K562 (cell line): ENCODE results near the gene ZNF584. TPM values are rescaled to one million over a fixed set of nuclear protein-coding genes. Genes with fewer than 3 reads are reported as not detected.
A peak's percentile ranks its signal among the peaks of the same experiment; 100 is the strongest.

ENCODE experiments used
- ATAC-seq: fragments of 200-7000 bp; cut with Tn5 transposase; 3 replicates; pipeline ENCODE4 v1.9.1; 2020; ENCODE audit warnings: moderate library complexity
- BruUV-seq: library from RNA; stranded (reverse); fragments of 400-500 nt; replicated peaks from 2 replicates; lab custom pipeline; 2021; lab: Mats Ljungman, UMichigan
- CTCF ChIA-PET: fragments of 300-600 bp; formaldehyde crosslinking; extraction: SDS; loops from one replicate; lab custom pipeline; 2021; ENCODE audit warnings: low intra/inter-chr PET ratio; lab: Yijun Ruan, JAX
- POLR2A ChIA-PET: fragments of 300-600, 350-650 bp; sonication (Branson Sonifier 250); formaldehyde crosslinking; extraction: SDS; loops from one replicate; lab custom pipeline; 2021; ENCODE audit warnings: antibody characterized with exemption, inconsistent platforms; lab: Yijun Ruan, JAX
- DNase-seq, 4 experiments: peaks; one replicate each; pipeline versions ENCODE4 v3.0.0 to v3.0.0-alpha.2; 2011 to 2018; ENCODE audit warnings: low spot score in 3 of 4, mixed read lengths in 3 of 4; ENCODE audit errors: extremely low read depth in 1 of 4
- FAIRE-seq: peaks from 2 replicates; lab custom pipeline; 2011; peaks lifted over from hg19 to GRCh38; lab: Jason Lieb, UNC
- H2AFZ ChIP-seq: 2 replicates; pipeline ENCODE4 v1.6.0; 2011; ENCODE audit warnings: low read depth, low read length, control low read depth, inconsistent platforms
- H3K27ac ChIP-seq: fragments of 200-600 bp; 3 replicates; pipeline ENCODE4 v1.8.0; 2011; ENCODE audit warnings: low read depth, mild to moderate bottlenecking, control low read depth, inconsistent platforms, low read length, moderate library complexity, mixed read lengths; ENCODE audit errors: extremely low read depth
- H3K27me3 ChIP-seq, 2 experiments: fragments of 300-600 bp in 1 of 2; 2 replicates in 1 of 2; 3 replicates in 1 of 2; pipeline versions ENCODE4 v1.6.0 to v1.8.0; 2011; ENCODE audit warnings: inconsistent platforms in 2 of 2, low read length in 2 of 2, mild to moderate bottlenecking in 1 of 2, mixed read lengths in 1 of 2, moderate library complexity in 1 of 2; ENCODE audit not compliant: control insufficient read depth in 2 of 2, insufficient read depth in 2 of 2
- H3K36me3 ChIP-seq: fragments of 300-600 bp; 3 replicates; pipeline ENCODE4 v1.8.0; 2011; ENCODE audit warnings: mild to moderate bottlenecking, low read length, inconsistent platforms; ENCODE audit not compliant: control insufficient read depth, insufficient read depth
- H3K4me1 ChIP-seq, 2 experiments: fragments of 200-600 bp in 1 of 2; replicated peaks in 1 of 2; 2 replicates in 1 of 2; 3 replicates in 1 of 2; pipeline versions ENCODE4 v1.5.1 to v1.8.0; 2011; ENCODE audit warnings: inconsistent platforms in 2 of 2, low read length in 2 of 2, mild to moderate bottlenecking in 1 of 2, mixed read lengths in 1 of 2, moderate library complexity in 1 of 2; ENCODE audit not compliant: control insufficient read depth in 2 of 2, insufficient read depth in 2 of 2
- H3K4me2 ChIP-seq: 2 replicates; pipeline ENCODE4 v1.6.1; 2011; ENCODE audit warnings: low read length, control low read depth, inconsistent platforms, mixed read lengths; ENCODE audit not compliant: insufficient read depth
- H3K4me3 ChIP-seq: fragments of 200-600 bp; sonication (generic), shearing (Covaris generic); 2 replicates; pipeline ENCODE4 v1.5.1; 2016; ENCODE audit warnings: control low read depth, inconsistent platforms
- H3K79me2 ChIP-seq: fragments of 200-600 bp; 3 replicates; pipeline ENCODE4 v1.8.0; 2011; ENCODE audit warnings: low read length, inconsistent platforms; ENCODE audit not compliant: control insufficient read depth, insufficient read depth
- H3K9ac ChIP-seq, 2 experiments: 2 replicates each; pipeline versions ENCODE4 v1.6.0 to v1.6.1; 2011; ENCODE audit warnings: low read depth in 2 of 2, low read length in 2 of 2, control low read depth in 1 of 2, inconsistent platforms in 1 of 2, mild to moderate bottlenecking in 1 of 2, mixed read lengths in 1 of 2; ENCODE audit not compliant: insufficient read depth in 1 of 2
- H3K9me1 ChIP-seq: one replicate; pipeline ENCODE4 v1.6.0; 2011; ENCODE audit warnings: inconsistent platforms, mild to moderate bottlenecking, low read length, moderate library complexity; ENCODE audit not compliant: control insufficient read depth, insufficient read depth
- H3K9me3 ChIP-seq: replicated peaks from 2 replicates; pipeline ENCODE4 v1.5.1; 2011; ENCODE audit warnings: low read depth, low read length, inconsistent platforms; ENCODE audit not compliant: control insufficient read depth, insufficient read depth
- H4K20me1 ChIP-seq: replicated peaks from 2 replicates; pipeline ENCODE4 v1.6.1; 2011; ENCODE audit warnings: low read length, inconsistent platforms, mixed read lengths; ENCODE audit not compliant: control insufficient read depth, insufficient read depth
- ADNP ChIP-seq: fragments of 200-800 bp; sonication (Bioruptor generic); IDR thresholded peaks from 2 replicates; pipeline ENCODE4 v1.6.1; 2016; ENCODE audit warnings: missing genetic modification characterization, missing compliant biosample characterization
- C11orf30 ChIP-seq: fragments of 450-650 bp; IDR thresholded peaks from 2 replicates; pipeline ENCODE4 v1.6.1; 2016; ENCODE audit warnings: low read depth, mild to moderate bottlenecking
- CBFB ChIP-seq: sonication (generic); formaldehyde crosslinking; IDR thresholded peaks from 2 replicates; pipeline ENCODE4 v1.4.0; 2020; ENCODE audit warnings: mild to moderate bottlenecking, missing genetic modification reagents
- EZH2 ChIP-seq: IDR thresholded peaks from 2 replicates; pipeline ENCODE4 v1.6.1; 2012; ENCODE audit warnings: low read depth, mild to moderate bottlenecking, inconsistent platforms, low read length, borderline replicate concordance
- GABPA ChIP-seq: fragments of 200-800 bp; sonication (Bioruptor generic); conservative IDR thresholded peaks from 2 replicates; pipeline ENCODE4 v1.6.1; 2016; ENCODE audit warnings: low read depth, missing genetic modification characterization, missing compliant biosample characterization
- HLTF ChIP-seq: fragments of 450-650 bp; IDR thresholded peaks from 2 replicates; pipeline ENCODE4 v1.6.1; 2016
- KLF6 ChIP-seq: fragments of 250-450 bp; sonication (Bioruptor Pico); IDR thresholded peaks from 2 replicates; pipeline ENCODE4 v1.4.0; 2020; ENCODE audit warnings: mild to moderate bottlenecking, moderate library complexity, borderline replicate concordance
- NR0B1 ChIP-seq: fragments of 450-650 bp; IDR thresholded peaks from one replicate; pipeline ENCODE4 v1.6.1; 2018; ENCODE audit warnings: mild to moderate bottlenecking, moderate library complexity; ENCODE audit not compliant: partially characterized antibody
- SRSF7 ChIP-seq: fragments of 200-400 bp; formaldehyde crosslinking; optimal IDR thresholded peaks from 2 replicates; pipeline ENCODE3; 2017; ENCODE audit warnings: mild to moderate bottlenecking, low read depth, low read length
- STAT6 ChIP-seq: sonication (generic); formaldehyde crosslinking; IDR thresholded peaks from 2 replicates; pipeline ENCODE4 v1.8.1; 2023; ENCODE audit warnings: mild to moderate bottlenecking, missing genetic modification reagents
- TAF15 ChIP-seq: fragments of 200-400 bp; formaldehyde crosslinking; IDR thresholded peaks from 2 replicates; pipeline ENCODE4 v1.6.1; 2017; ENCODE audit warnings: mild to moderate bottlenecking, low read depth, low read length, moderate library complexity
- TEAD4 ChIP-seq, 2 experiments: sonication (generic) in 1 of 2; formaldehyde crosslinking in 1 of 2; IDR thresholded peaks; 2 replicates each; pipeline versions ENCODE4 v1.6.1 to v1.8.0; 2012 to 2022; ENCODE audit warnings: borderline replicate concordance in 1 of 2, inconsistent platforms in 1 of 2, low read length in 1 of 2, mild to moderate bottlenecking in 1 of 2, missing genetic modification reagents in 1 of 2
- TGIF2 ChIP-seq: sonication (generic); formaldehyde crosslinking; IDR thresholded peaks from 2 replicates; pipeline ENCODE4 v1.8.1; 2022; ENCODE audit warnings: mild to moderate bottlenecking, missing genetic modification reagents, moderate library complexity
- THRAP3 ChIP-seq: fragments of 450-650 bp; IDR thresholded peaks from 2 replicates; pipeline ENCODE4 v1.6.1; 2016; ENCODE audit warnings: mild to moderate bottlenecking, inconsistent platforms, borderline replicate concordance
- ZC3H8 ChIP-seq: fragments of 450-650 bp; IDR thresholded peaks from 2 replicates; pipeline ENCODE4 v1.6.1; 2017
- ZEB2 ChIP-seq: fragments of 450-650 bp; IDR thresholded peaks from 2 replicates; pipeline ENCODE4 v1.6.1; 2016
- ZNF3 ChIP-seq: fragments of 250-450 bp; sonication (Bioruptor Pico); IDR thresholded peaks from 2 replicates; pipeline ENCODE4 v1.5.0; 2021; ENCODE audit warnings: mild to moderate bottlenecking, moderate library complexity
- ZNF398 ChIP-seq: fragments of 250-450 bp; sonication (Bioruptor Pico); IDR thresholded peaks from 2 replicates; pipeline ENCODE4 v1.8.0; 2021; ENCODE audit warnings: moderate library complexity, mild to moderate bottlenecking, inconsistent platforms
- WGBS: fragments of 100-300 bp; shearing (Covaris generic); methylation state at CpG from one replicate; pipeline ENCODE4 v1.1.6; 2016; ENCODE audit warnings: low coverage, mixed read lengths; ENCODE audit not compliant: insufficient coverage; ENCODE audit errors: missing lambda C conversion rate; 5-methylcytosine and 5-hydroxymethylcytosine counted together
- in situ Hi-C: fragments of 300-500 bp; cut with MboI; formaldehyde crosslinking; loops from 4 replicates; pipeline ENCODE4 v1.15.0; 2018; ENCODE audit warnings: inconsistent platforms, mixed read lengths
- intact Hi-C: fragments of 100-400 bp; cut with micrococcal nuclease; formaldehyde crosslinking; loops from 2 replicates; pipeline ENCODE4 v1.14.2; 2022
- polyA plus RNA-seq, 8 experiments: library from polyadenylated mRNA; depleted of rRNA in 4 of 8; stranded (reverse) in 5 of 8; unstranded in 3 of 8; fragments of >200 nt; fragmentation: Nextera tagmentation in 2 of 8; fragmentation: Illumina TruSeq in 1 of 8; extraction: Ambion mirVana in 2 of 8; extraction: Trizol in 1 of 8; gene quantifications; 2 replicates each; pipeline versions ENCODE4 v1.2.1 to v1.2.3, GENCODE V29; 2011 to 2014; ENCODE audit warnings: inconsistent platforms in 1 of 8, missing spikeins in 1 of 8
- total RNA-seq, 7 experiments: library from RNA; depleted of rRNA in 6 of 7; stranded (reverse); fragments of >200 nt in 6 of 7; fragmentation: Illumina TruSeq in 2 of 7; extraction: Trizol in 2 of 7; gene quantifications; 2 replicates each; pipeline versions ENCODE4 v1.2.1 to v1.2.3, GENCODE V29; 2011 to 2021; ENCODE audit warnings: low replicate concordance in 1 of 7

The ZNF584 gene
- total and polyA plus RNA-seq, 9 of the 15 experiments (the other 6 are each of a cell fraction or from before 2014, with no cell fraction given): 5.8 to 43.4 (median 24.6) TPM

GRCh38 chr19:58407658-58408151 lies 744 bp upstream of the ZNF584 start:
- Histone ChIP-seq H3K9me1 (no peaks in the 10 kb centered on the region), H3K4me1 (peaks cover 24 to 40% of the 10 kb centered on the region in 2 experiments), H3K27ac (peak overlapping the region; percentile 97), H4K20me1 (no peaks in the 10 kb centered on the region), H3K4me2 (peak overlapping the region; percentile 94), H3K27me3 (no peaks in the 10 kb centered on the region), H3K36me3 (peaks cover 19% of the 10 kb centered on the region; the same call in 2 of the 3 replicates), H3K9ac (peak overlapping the region; percentile 94 to 97), H2AFZ (peak overlapping the region; percentile 92), H3K4me3 (peak overlapping the region; percentile 87), H3K79me2 (peaks cover 50% of the 10 kb centered on the region), H3K9me3 (no peaks in the 10 kb centered on the region)
- FAIRE-seq (no peak), ATAC-seq (peak; percentile 63), DNase-seq (peak in 1 of 4 experiments; percentile 59)
- WGBS: 2% methylated on average over 22 of the region's 22 CpGs
- in situ Hi-C loops (no loop called here), intact Hi-C loops (loop anchor here (1.0 to 10.0 kb wide), 5 partner anchors 60 to 183 kb away; partner anchors contain the start of genes ZBTB45, ZNF324, ZNF544 and ZNF8)
- ChIA-PET CTCF (interaction anchor here (1.1 kb wide), 1 partner anchor 111 kb away, joined by 3 read pairs; no protein-coding TSS in a partner anchor), POLR2A (interaction anchor here (0.9 to 1.4 kb wide), 7 partner anchors 9 to 111 kb away, joined by 3 to 7 read pairs (median 4); no protein-coding TSS in a partner anchor)
- BruUV-seq: TSS peak; percentile 92
- TF ChIP-seq TGIF2 (CRISPR knock-in tag) (no peak), ZEB2 (no peak), EZH2 (no peak), ADNP (tag) (no peak), CBFB (CRISPR knock-in tag) (no peak; the same call in none of the 2 replicates), TAF15 (no peak), ZNF398 (no peak), TEAD4 (IDR thresholded peaks at IDR 0.05; ENCODE audit: low read length) (no peak), TEAD4 (CRISPR knock-in tag; IDR thresholded peaks at IDR 0.05; ENCODE audit: borderline replicate concordance) (no peak), KLF6 (no peak), ZC3H8 (no peak), GABPA (tag) (no peak), THRAP3 (no peak), HLTF (no peak), NR0B1 (no peak), STAT6 (no peak), ZNF3 (CRISPR knock-in tag) (no peak), SRSF7 (no peak), C11orf30 (no peak)
